Testis (tissue), 3 donors: Measurements from ENCODE around the gene PLPPR3. TPM values are rescaled to one million over a fixed set of nuclear protein-coding genes. Genes with fewer than 3 reads are reported as not detected.

Experiments
- DNase-seq: peaks from one replicate; pipeline ENCODE4 v3.0.0-alpha.2; 2019
- H3K27ac ChIP-seq, 2 donors: fragments of 200-600 bp; sonication (generic); one replicate each; pipeline ENCODE4 v1.5.1; 2019
- H3K27me3 ChIP-seq: fragments of 200-600 bp; sonication (generic); one replicate; pipeline ENCODE4 v1.5.1; 2019
- H3K36me3 ChIP-seq: fragments of 200-600 bp; sonication (generic); one replicate; pipeline ENCODE4 v1.5.1; 2017; ENCODE audit warnings: low read depth; ENCODE audit errors: missing control alignments
- H3K4me1 ChIP-seq: fragments of 200-600 bp; sonication (generic); one replicate; pipeline ENCODE4 v1.5.1; 2019
- H3K4me3 ChIP-seq, 2 donors: fragments of 200-600 bp; sonication (generic); one replicate each; pipeline ENCODE4 v1.5.1; 2017 to 2019
- H3K9me3 ChIP-seq: fragments of 200-600 bp; sonication (generic); one replicate; pipeline ENCODE4 v1.5.1; 2017
- CTCF ChIP-seq, 3 experiments: fragments of 450-650 bp in 2 of 3; fragments of 200-600 bp in 1 of 3; sonication (generic) in 1 of 3; IDR thresholded peaks; one replicate each; pipeline ENCODE4 v1.5.1; 2016 to 2019; ENCODE audit warnings: antibody characterized with exemption in 3 of 3, mild to moderate bottlenecking in 2 of 3, moderate library complexity in 1 of 3
- POLR2A ChIP-seq: fragments of 450-650 bp; IDR thresholded peaks from one replicate; pipeline ENCODE4 v1.6.1; 2017; ENCODE audit warnings: antibody characterized with exemption, mild to moderate bottlenecking, moderate library complexity
- WGBS, 2 donors: methylation state at CpG; one replicate each; pipeline ENCODE4 v1.1.5; 2018; 5-methylcytosine and 5-hydroxymethylcytosine counted together
- intact Hi-C: fragments of 100-400 bp; cut with DNase I; formaldehyde crosslinking; loops from one replicate; pipeline ENCODE4 v1.15.1; 2023; ENCODE audit warnings: low total_unique reads
- polyA plus RNA-seq: library from polyadenylated mRNA; stranded (reverse); fragments of 350-450 nt; fragmentation: Illumina TruSeq; extraction: RNeasy Lipid Tissue Mini Kit (QIAGEN cat#74804); gene quantifications from one replicate; pipeline ENCODE4 v1.2.3, GENCODE V29; 2014; ENCODE audit warnings: low read depth, low replicate concordance; ENCODE audit not compliant: insufficient read depth
- total RNA-seq, 2 donors: library from RNA; depleted of rRNA; stranded (reverse); fragments of >200 nt; gene quantifications; one replicate each; pipeline ENCODE4 v1.2.3, GENCODE V29; 2016

PLPPR3 gene
- total and polyA plus RNA-seq, 3 donors from 2014 or later, result 2.7 to 20.1 (median 16.9) TPM

- H3K4me1 ChIP-seq, result peaks cover 5% of the 10 kb centered on the region
- TF ChIP-seq POLR2A (no peak), CTCF (IDR thresholded peaks at IDR 0.05) (no peak)
- no peaks in the 10 kb centered on the region for H3K27me3 ChIP-seq
- no peaks in the 10 kb centered on the region for H3K9me3 ChIP-seq
- intact Hi-C loops, result no loop called here
- peak; percentile 58 for DNase-seq
- H3K27ac ChIP-seq, result peak within 1 kb of the TSS; percentile 3 to 80
- H3K36me3 ChIP-seq, result no peaks in the 10 kb centered on the region
- WGBS, 2 donors, result 28 to 34% methylated on average over 8 to 21 of the region's 24 CpGs
- H3K4me3 ChIP-seq, result peak within 1 kb of the TSS; percentile 37 to 55
Observed at GRCh38 chr19:858868-859843, 37.4 kb upstream of the PLPPR3 start, which contains the start of gene CFD. Gene CFD, plus strand, starts transcription at chr19:859664. Its CDS starts 26 bp downstream, at chr19:859690.

GRCh38 chr19:858284-858683, 36.5 kb upstream of the PLPPR3 start:
- intact Hi-C loops, result no loop called here
- H3K4me3 ChIP-seq, result no peak overlapping the region
- peaks cover 5% of the 10 kb centered on the region for H3K4me1 ChIP-seq
- no peak for TF ChIP-seq POLR2A
- TF ChIP-seq CTCF (IDR thresholded peaks at IDR 0.05), result no peak
- 78 to 80% methylated on average over 9 of the region's 9 CpGs for WGBS, 2 donors
- H3K36me3 ChIP-seq, result no peaks in the 10 kb centered on the region
- H3K9me3 ChIP-seq, result no peaks in the 10 kb centered on the region
- no peak overlapping the region for H3K27ac ChIP-seq
- no peak for DNase-seq
- H3K27me3 ChIP-seq, result no peaks in the 10 kb centered on the region

GRCh38 chr19:855566-856120, 33.9 kb upstream of the PLPPR3 start:
- no peak for TF ChIP-seq POLR2A
- TF ChIP-seq CTCF (IDR thresholded peaks at IDR 0.05), result no peak
- H3K27ac ChIP-seq, result no peak overlapping the region
- no peaks in the 10 kb centered on the region for H3K9me3 ChIP-seq
- H3K4me3 ChIP-seq, result no peak overlapping the region
- H3K4me1 ChIP-seq, result peaks cover 8% of the 10 kb centered on the region
- intact Hi-C loops, result no loop called here
- no peaks in the 10 kb centered on the region for H3K36me3 ChIP-seq
- H3K27me3 ChIP-seq, result no peaks in the 10 kb centered on the region
- WGBS, 2 donors, result 87 to 92% methylated on average over 14 to 32 of the region's 40 CpGs
- DNase-seq, result no peak

- WGBS, 2 donors, result 89% methylated on average over 12 of the region's 12 CpGs
- no peaks in the 10 kb centered on the region for H3K27me3 ChIP-seq
- intact Hi-C loops, result no loop called here
- H3K4me3 ChIP-seq, result no peak overlapping the region
- no peak overlapping the region for H3K27ac ChIP-seq
- peaks cover 8% of the 10 kb centered on the region for H3K4me1 ChIP-seq
- TF ChIP-seq POLR2A (no peak), CTCF (IDR thresholded peaks at IDR 0.05) (no peak)
- DNase-seq, result no peak
- H3K36me3 ChIP-seq, result no peaks in the 10 kb centered on the region
- no peaks in the 10 kb centered on the region for H3K9me3 ChIP-seq
Observed at GRCh38 chr19:855142-855541, 33.4 kb upstream of the PLPPR3 start.
